Activated effector memory CD4-positive, alpha-beta T cell treated with Interleukin-2 at 50 U/mL for 16 hours (primary cell): ENCODE data around the gene ZBP1.

Experiments
- DNase-seq: peaks from one replicate; pipeline ENCODE4 v3.0.0-alpha.2; 2020

Gene ZBP1

GRCh38 chr20:57620274-57620990 is at the start of gene ZBP1:
TSS of gene ZBP1 (minus strand) at chr20:57620426. CDS start at chr20:57620295, 131 bp downstream.
- DNase-seq = peak; percentile 41

- no peak for DNase-seq
Observed at GRCh38 chr20:57669632-57670031, 49.4 kb upstream of the ZBP1 start.

- DNase-seq = no peak
Observed at GRCh38 chr20:57667924-57668782, 47.9 kb upstream of the ZBP1 start.

- DNase-seq = no peak
Observed at GRCh38 chr20:57667388-57667787, 47.2 kb upstream of the ZBP1 start.

GRCh38 chr20:57666834-57667157 is 46.6 kb upstream of the ZBP1 start:
- no peak for DNase-seq

GRCh38 chr20:57666106-57666833 is 46.0 kb upstream of the ZBP1 start:
- no peak for DNase-seq

- no peak for DNase-seq
Observed at GRCh38 chr20:57665589-57665971, 45.4 kb upstream of the ZBP1 start.

- no peak for DNase-seq
Observed at GRCh38 chr20:57664924-57665588, 44.8 kb upstream of the ZBP1 start.

- no peak for DNase-seq
Observed at GRCh38 chr20:57664476-57664875, 44.2 kb upstream of the ZBP1 start.

GRCh38 chr20:57663681-57664451 is 43.6 kb upstream of the ZBP1 start:
- no peak for DNase-seq

- no peak for DNase-seq
Observed at GRCh38 chr20:57663241-57663640, 43.0 kb upstream of the ZBP1 start.

GRCh38 chr20:57662456-57663240 is 42.4 kb upstream of the ZBP1 start:
- no peak for DNase-seq

GRCh38 chr20:57661746-57662455 is 41.7 kb upstream of the ZBP1 start:
- DNase-seq = no peak

GRCh38 chr20:57660922-57661745 is 40.9 kb upstream of the ZBP1 start:
- no peak for DNase-seq

- DNase-seq = no peak
Observed at GRCh38 chr20:57660181-57660921, 40.1 kb upstream of the ZBP1 start.

- DNase-seq = no peak
Observed at GRCh38 chr20:57659517-57660180, 39.4 kb upstream of the ZBP1 start.

GRCh38 chr20:57658833-57659516 is 38.7 kb upstream of the ZBP1 start:
- DNase-seq = no peak

GRCh38 chr20:57658447-57658832 is 38.2 kb upstream of the ZBP1 start:
- DNase-seq = no peak
